MM.1S (cell line): ENCODE results near the gene TMX3.

ENCODE experiments used
- DNase-seq: peaks from one replicate; pipeline ENCODE4 v3.0.0-alpha.2; 2015
- H2AFZ ChIP-seq: fragments of 300-600 bp; sonication (generic); 2 replicates; pipeline ENCODE4 v1.6.0; 2016; ENCODE audit warnings: antibody characterized with exemption, low read length
- H3F3A ChIP-seq: fragments of 300-600 bp; sonication (generic); 2 replicates; pipeline ENCODE4 v1.6.1; 2016; ENCODE audit warnings: mild to moderate bottlenecking, antibody characterized with exemption, low read length, moderate library complexity, mixed read lengths; ENCODE audit not compliant: insufficient read depth
- H3K27ac ChIP-seq: fragments of 300-600 bp; sonication (generic); 2 replicates; pipeline ENCODE4 v1.5.1; 2016; ENCODE audit warnings: mild to moderate bottlenecking, low read length
- H3K27me3 ChIP-seq: fragments of 300-600 bp; sonication (generic); replicated peaks from 2 replicates; pipeline ENCODE4 v1.6.0; 2016; ENCODE audit warnings: low read length; ENCODE audit not compliant: insufficient read depth
- H3K36me3 ChIP-seq: fragments of 300-600 bp; sonication (generic); replicated peaks from 2 replicates; pipeline ENCODE4 v1.6.1; 2016; ENCODE audit warnings: mild to moderate bottlenecking, low read length, mixed read lengths; ENCODE audit not compliant: insufficient read depth
- H3K4me1 ChIP-seq: fragments of 300-600 bp; sonication (generic); 2 replicates; pipeline ENCODE4 v1.6.1; 2016; ENCODE audit warnings: low read length, mixed read lengths
- H3K4me2 ChIP-seq: fragments of 300-600 bp; sonication (generic); 2 replicates; pipeline ENCODE4 v1.6.0; 2016; ENCODE audit warnings: low read depth, low read length
- H3K4me3 ChIP-seq: fragments of 300-600 bp; sonication (generic); 2 replicates; pipeline ENCODE4 v1.5.1; 2016; ENCODE audit warnings: low read length, mixed read lengths
- H3K79me2 ChIP-seq: fragments of 300-600 bp; sonication (generic); 2 replicates; pipeline ENCODE4 v1.6.1; 2016; ENCODE audit warnings: mixed run types, low read length, mixed read lengths
- H3K9ac ChIP-seq: fragments of 300-600 bp; sonication (generic); 2 replicates; pipeline ENCODE4 v1.6.1; 2016; ENCODE audit warnings: low read length, mixed read lengths
- H3K9me2 ChIP-seq: fragments of 300-600 bp; sonication (generic); replicated peaks from 2 replicates; pipeline ENCODE4 v1.6.1; 2016; ENCODE audit warnings: mild to moderate bottlenecking, low read length, mixed read lengths; ENCODE audit not compliant: insufficient read depth
- H3K9me3 ChIP-seq: fragments of 300-600 bp; sonication (generic); replicated peaks from 2 replicates; pipeline ENCODE4 v1.6.1; 2016; ENCODE audit warnings: mild to moderate bottlenecking, low read length, mixed read lengths; ENCODE audit not compliant: insufficient read depth
- H4K20me1 ChIP-seq: fragments of 300-600 bp; sonication (generic); 2 replicates; pipeline ENCODE4 v1.6.1; 2016; ENCODE audit warnings: mild to moderate bottlenecking, low read length, moderate library complexity, mixed read lengths; ENCODE audit not compliant: insufficient read depth
- EZH2 ChIP-seq: fragments of 300-600 bp; sonication (generic); optimal IDR thresholded peaks from 2 replicates; pipeline ENCODE3; 2017; ENCODE audit warnings: low read depth, mild to moderate bottlenecking, antibody characterized with exemption, low read length, mixed read lengths
- EZH2phosphoT487 ChIP-seq: fragments of 300-600 bp; sonication (generic); IDR thresholded peaks from 2 replicates; pipeline ENCODE4 v1.6.1; 2018; ENCODE audit warnings: antibody characterized with exemption, low read length
- TF ChIP-seq, protein P1 (sequence below): fragments of 300-600 bp; sonication (generic); IDR thresholded peaks from 2 replicates; pipeline ENCODE4 v1.5.1; 2016; ENCODE audit warnings: antibody characterized with exemption, low read length, mixed read lengths

Gene TMX3

GRCh38 chr18:68727506-68727905 is 12.6 kb upstream of the TMX3 start:
- Histone ChIP-seq H3K9me2 (no peaks in the 10 kb centered on the region), H4K20me1 (no peaks in the 10 kb centered on the region), H3F3A (no peaks in the 10 kb centered on the region), H3K9ac (no peak overlapping the region), H3K27me3 (no peaks in the 10 kb centered on the region), H3K27ac (no peak overlapping the region), H3K4me1 (no peaks in the 10 kb centered on the region), H3K36me3 (no peaks in the 10 kb centered on the region), H3K4me2 (no peak overlapping the region), H3K79me2 (no peaks in the 10 kb centered on the region), H3K9me3 (no peaks in the 10 kb centered on the region), H2AFZ (no peak overlapping the region), H3K4me3 (no peak overlapping the region)
- no peak for DNase-seq
- TF ChIP-seq EZH2phosphoT487 (no peak), EZH2 (no peak)
- TF ChIP-seq, protein P1, sequence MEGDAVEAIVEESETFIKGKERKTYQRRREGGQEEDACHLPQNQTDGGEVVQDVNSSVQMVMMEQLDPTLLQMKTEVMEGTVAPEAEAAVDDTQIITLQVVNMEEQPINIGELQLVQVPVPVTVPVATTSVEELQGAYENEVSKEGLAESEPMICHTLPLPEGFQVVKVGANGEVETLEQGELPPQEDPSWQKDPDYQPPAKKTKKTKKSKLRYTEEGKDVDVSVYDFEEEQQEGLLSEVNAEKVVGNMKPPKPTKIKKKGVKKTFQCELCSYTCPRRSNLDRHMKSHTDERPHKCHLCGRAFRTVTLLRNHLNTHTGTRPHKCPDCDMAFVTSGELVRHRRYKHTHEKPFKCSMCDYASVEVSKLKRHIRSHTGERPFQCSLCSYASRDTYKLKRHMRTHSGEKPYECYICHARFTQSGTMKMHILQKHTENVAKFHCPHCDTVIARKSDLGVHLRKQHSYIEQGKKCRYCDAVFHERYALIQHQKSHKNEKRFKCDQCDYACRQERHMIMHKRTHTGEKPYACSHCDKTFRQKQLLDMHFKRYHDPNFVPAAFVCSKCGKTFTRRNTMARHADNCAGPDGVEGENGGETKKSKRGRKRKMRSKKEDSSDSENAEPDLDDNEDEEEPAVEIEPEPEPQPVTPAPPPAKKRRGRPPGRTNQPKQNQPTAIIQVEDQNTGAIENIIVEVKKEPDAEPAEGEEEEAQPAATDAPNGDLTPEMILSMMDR: no peak

- TF ChIP-seq, protein P1: no peak
- TF ChIP-seq EZH2phosphoT487 (no peak), EZH2 (no peak)
- Histone ChIP-seq H3K4me1 (peaks cover 11% of the 10 kb centered on the region; the same call in 1 of the 2 replicates), H3K79me2 (no peaks in the 10 kb centered on the region), H3K4me2 (no peak overlapping the region), H3K36me3 (no peaks in the 10 kb centered on the region), H2AFZ (no peak overlapping the region), H3K27ac (no peak overlapping the region), H4K20me1 (no peaks in the 10 kb centered on the region), H3K27me3 (no peaks in the 10 kb centered on the region), H3K4me3 (no peak overlapping the region), H3K9me3 (no peaks in the 10 kb centered on the region), H3K9me2 (no peaks in the 10 kb centered on the region), H3F3A (no peaks in the 10 kb centered on the region), H3K9ac (no peak overlapping the region)
- no peak for DNase-seq
Observed at GRCh38 chr18:68725346-68725745, 10.4 kb upstream of the TMX3 start.

- no peak for TF ChIP-seq EZH2
- no peak for TF ChIP-seq EZH2phosphoT487
- TF ChIP-seq, protein P1: no peak
- Histone ChIP-seq H3K79me2 (no peaks in the 10 kb centered on the region), H3K27ac (no peak overlapping the region), H3K9me2 (no peaks in the 10 kb centered on the region), H3K9me3 (no peaks in the 10 kb centered on the region), H3K4me3 (no peak overlapping the region), H3K9ac (no peak overlapping the region), H3K36me3 (no peaks in the 10 kb centered on the region), H3K4me2 (no peak overlapping the region), H4K20me1 (no peaks in the 10 kb centered on the region), H3K27me3 (no peaks in the 10 kb centered on the region), H3F3A (no peaks in the 10 kb centered on the region), H2AFZ (no peak overlapping the region), H3K4me1 (peaks cover 11% of the 10 kb centered on the region; the same call in 1 of the 2 replicates)
- DNase-seq: no peak
Observed at GRCh38 chr18:68724021-68724420, 9.1 kb upstream of the TMX3 start.
